GM23338 (cell line): ENCODE data around the gene CBFA2T2. TPM values are rescaled to one million over a fixed set of nuclear protein-coding genes. Genes with fewer than 3 reads are reported as not detected.

Experiments
- ATAC-seq: fragments of 200-7000 bp; cut with Tn5 transposase; 3 replicates; pipeline ENCODE4 v1.9.1; 2020
- DNase-seq: peaks from one replicate; pipeline ENCODE4 v3.0.0-alpha.2; 2015; ENCODE audit warnings: low spot score
- H2AFZ ChIP-seq: fragments of 200-600 bp; sonication (generic); 2 replicates; pipeline ENCODE4 v1.8.0; 2016; ENCODE audit warnings: antibody characterized with exemption, mild to moderate bottlenecking, moderate library complexity
- H3F3A ChIP-seq: fragments of 200-600 bp; sonication (generic); replicated peaks from 2 replicates; pipeline ENCODE4 v1.8.0; 2017; ENCODE audit warnings: antibody characterized with exemption, mixed run types, low read depth
- H3K27ac ChIP-seq: fragments of 200-600 bp; sonication (generic); 2 replicates; pipeline ENCODE4 v1.6.1; 2016; ENCODE audit warnings: low read depth
- H3K27me3 ChIP-seq: fragments of 200-600 bp; sonication (generic); 2 replicates; pipeline ENCODE4 v1.8.0; 2016; ENCODE audit warnings: mild to moderate bottlenecking, mixed run types, moderate library complexity; ENCODE audit not compliant: insufficient read depth
- H3K36me3 ChIP-seq: fragments of 200-600 bp; sonication (generic); 2 replicates; pipeline ENCODE4 v1.8.0; 2016; ENCODE audit warnings: mild to moderate bottlenecking; ENCODE audit not compliant: insufficient read depth
- H3K4me1 ChIP-seq: fragments of 200-600 bp; sonication (generic); 2 replicates; pipeline ENCODE4 v1.8.0; 2016; ENCODE audit warnings: mild to moderate bottlenecking, moderate library complexity; ENCODE audit not compliant: insufficient read depth
- H3K4me2 ChIP-seq: fragments of 200-600 bp; sonication (generic); 2 replicates; pipeline ENCODE4 v1.7.1; 2017; ENCODE audit warnings: mixed run types
- H3K4me3 ChIP-seq: fragments of 200-600 bp; sonication (generic); 2 replicates; pipeline ENCODE4 v1.6.1; 2016; ENCODE audit warnings: mixed run types
- H3K79me2 ChIP-seq: fragments of 200-600 bp; sonication (generic); replicated peaks from 2 replicates; pipeline ENCODE4 v1.8.0; 2017; ENCODE audit warnings: mild to moderate bottlenecking; ENCODE audit not compliant: insufficient read depth
- H3K9me2 ChIP-seq: fragments of 200-600 bp; sonication (generic); 2 replicates; pipeline ENCODE4 v1.8.0; 2017; ENCODE audit not compliant: insufficient read depth
- H4K20me1 ChIP-seq: fragments of 200-600 bp; sonication (generic); replicated peaks from 2 replicates; pipeline ENCODE4 v1.8.0; 2017; ENCODE audit warnings: mild to moderate bottlenecking; ENCODE audit not compliant: insufficient read depth
- H3K27ac Mint-ChIP-seq: 2 replicates; pipeline ENCODE4 v1.8.0; 2020; ENCODE audit warnings: inconsistent platforms, mild to moderate bottlenecking, moderate library complexity, mixed read lengths
- H3K27me3 Mint-ChIP-seq: 3 replicates; pipeline ENCODE4 v1.8.0; 2022; ENCODE audit warnings: low read depth, mild to moderate bottlenecking, moderate library complexity, mixed read lengths, inconsistent platforms; ENCODE audit not compliant: insufficient read depth, poor library complexity
- H3K36me3 Mint-ChIP-seq: 3 replicates; pipeline ENCODE4 v1.8.0; 2021; ENCODE audit warnings: low read depth, mild to moderate bottlenecking, inconsistent platforms, moderate library complexity, mixed read lengths
- H3K4me1 Mint-ChIP-seq: 3 replicates; pipeline ENCODE4 v1.8.0; 2020; ENCODE audit warnings: mild to moderate bottlenecking, inconsistent platforms, mixed read lengths
- H3K4me3 Mint-ChIP-seq: 3 replicates; pipeline ENCODE4 v1.8.0; 2021; ENCODE audit warnings: moderate library complexity, mild to moderate bottlenecking, inconsistent platforms, mixed read lengths
- H3K9me3 Mint-ChIP-seq: 3 replicates; pipeline ENCODE4 v1.8.0; 2020; ENCODE audit warnings: moderate library complexity, mild to moderate bottlenecking, inconsistent platforms, mixed read lengths
- CREB1 ChIP-seq: fragments of 250-450 bp; sonication (Bioruptor Pico); IDR thresholded peaks from 2 replicates; pipeline ENCODE4 v1.5.0; 2020; ENCODE audit warnings: low read depth, mild to moderate bottlenecking, moderate library complexity
- EZH2 ChIP-seq: fragments of 200-600 bp; sonication (generic); IDR thresholded peaks from one replicate; pipeline ENCODE4 v1.8.0; 2017; ENCODE audit warnings: antibody characterized with exemption, mild to moderate bottlenecking, low read depth; ENCODE audit not compliant: unreplicated experiment
- EZH2phosphoT487 ChIP-seq: fragments of 200-600 bp; sonication (generic); IDR thresholded peaks from one replicate; pipeline ENCODE4 v1.8.1; 2018; ENCODE audit warnings: antibody characterized with exemption; ENCODE audit not compliant: unreplicated experiment
- JUNB ChIP-seq: IDR thresholded peaks from one replicate; pipeline ENCODE4 v1.6.1; 2016; ENCODE audit warnings: antibody characterized with exemption; ENCODE audit not compliant: unreplicated experiment
- NANOG ChIP-seq: IDR thresholded peaks from 2 replicates; pipeline ENCODE4 v1.6.1; 2016; ENCODE audit warnings: antibody characterized with exemption, borderline replicate concordance
- POLR2AphosphoS5 ChIP-seq: IDR thresholded peaks from 2 replicates; pipeline ENCODE4 v1.6.1; 2016; ENCODE audit warnings: antibody characterized with exemption, low read depth
- STAT1 ChIP-seq: IDR thresholded peaks from one replicate; pipeline ENCODE4 v1.6.1; 2016; ENCODE audit warnings: antibody characterized with exemption; ENCODE audit not compliant: unreplicated experiment
- ZNF114 ChIP-seq: fragments of 250-450 bp; sonication (Bioruptor Pico); IDR thresholded peaks from 2 replicates; pipeline ENCODE4 v1.5.0; 2020; ENCODE audit warnings: mild to moderate bottlenecking, moderate library complexity
- ZNF331 ChIP-seq: fragments of 250-450 bp; sonication (Bioruptor Pico); IDR thresholded peaks from 2 replicates; pipeline ENCODE4 v1.5.0; 2020; ENCODE audit warnings: low read depth, mild to moderate bottlenecking, moderate library complexity
- polyA plus RNA-seq: library from polyadenylated mRNA; unstranded; fragments of >200 nt; fragmentation: Nextera tagmentation; extraction: Ambion mirVana; gene quantifications from 2 replicates; pipeline ENCODE4 v1.2.1, GENCODE V29; 2016
- total RNA-seq: library from RNA; depleted of rRNA; stranded (reverse); fragments of >200 nt; shearing (Covaris generic); gene quantifications from 2 replicates; pipeline ENCODE4 v1.2.3, GENCODE V29; 2014
- TF ChIP-seq, protein P1 (sequence below): IDR thresholded peaks from 2 replicates; pipeline ENCODE4 v1.6.1; 2016; ENCODE audit warnings: antibody characterized with exemption
- TF ChIP-seq, protein P2 (sequence below): IDR thresholded peaks from one replicate; pipeline ENCODE4 v1.6.1; 2018; ENCODE audit warnings: antibody characterized with exemption; ENCODE audit not compliant: unreplicated experiment
- TF ChIP-seq, protein P3 (sequence below), 2 experiments: fragments of 200-600 bp in 1 of 2; sonication (generic) in 1 of 2; conservative IDR thresholded peaks; 2 replicates each; pipeline versions ENCODE4 v1.5.1 to v1.6.1; 2016 to 2017; ENCODE audit warnings: antibody characterized with exemption in 2 of 2, low read depth in 2 of 2, mild to moderate bottlenecking in 2 of 2, moderate library complexity in 1 of 2

The CBFA2T2 gene
- total and polyA plus RNA-seq, 2 experiments from 2014 or later: 12.7 to 15.8 TPM

DNA sequence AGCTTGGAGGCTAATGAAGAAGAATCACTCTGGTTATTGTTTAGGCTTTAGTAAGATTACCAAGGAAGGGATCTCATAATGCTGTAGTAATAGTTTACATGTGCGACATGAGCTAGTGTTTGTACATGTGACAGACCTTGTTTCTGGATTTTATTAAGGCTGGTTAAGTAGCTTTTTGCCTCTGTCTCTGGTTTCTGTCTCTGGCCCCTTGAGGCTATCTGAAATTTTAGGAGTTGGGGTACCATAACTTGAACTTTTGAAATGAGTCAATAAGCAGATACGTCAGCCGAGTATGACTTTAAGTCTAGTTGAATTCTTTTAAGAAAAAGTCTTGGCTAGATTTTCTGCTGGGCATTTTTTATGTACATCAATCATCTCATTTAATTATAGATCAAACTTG is 9.5 kb downstream of the CBFA2T2 start:
- Histone ChIP-seq H2AFZ (no peak overlapping the region), H3K79me2 (peaks cover 61% of the 10 kb centered on the region), H3K9me2 (no peaks in the 10 kb centered on the region), H3K36me3 (no peaks in the 10 kb centered on the region), H4K20me1 (peaks cover 3% of the 10 kb centered on the region; the same call in 1 of the 2 replicates), H3K4me2 (no peak overlapping the region), H3K27ac (no peak overlapping the region), H3F3A (no peaks in the 10 kb centered on the region), H3K4me1 (0 out of 2 replicates have a peak, but pooled peaks cover 5% of the 10 kb centered on the region), H3K4me3 (no peak overlapping the region), H3K27me3 (no peaks in the 10 kb centered on the region)
- H3K27me3 Mint-ChIP-seq: peaks cover under 1% of the 10 kb centered on the region
- no peak for DNase-seq
- TF ChIP-seq CREB1 (CRISPR knock-in tag) (no peak), NANOG (no peak), STAT1 (no peak), JUNB (no peak), EZH2phosphoT487 (no peak), EZH2 (no peak)
- TF ChIP-seq, protein P1, sequence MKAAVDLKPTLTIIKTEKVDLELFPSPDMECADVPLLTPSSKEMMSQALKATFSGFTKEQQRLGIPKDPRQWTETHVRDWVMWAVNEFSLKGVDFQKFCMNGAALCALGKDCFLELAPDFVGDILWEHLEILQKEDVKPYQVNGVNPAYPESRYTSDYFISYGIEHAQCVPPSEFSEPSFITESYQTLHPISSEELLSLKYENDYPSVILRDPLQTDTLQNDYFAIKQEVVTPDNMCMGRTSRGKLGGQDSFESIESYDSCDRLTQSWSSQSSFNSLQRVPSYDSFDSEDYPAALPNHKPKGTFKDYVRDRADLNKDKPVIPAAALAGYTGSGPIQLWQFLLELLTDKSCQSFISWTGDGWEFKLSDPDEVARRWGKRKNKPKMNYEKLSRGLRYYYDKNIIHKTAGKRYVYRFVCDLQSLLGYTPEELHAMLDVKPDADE: no peak
- TF ChIP-seq, protein P2, sequence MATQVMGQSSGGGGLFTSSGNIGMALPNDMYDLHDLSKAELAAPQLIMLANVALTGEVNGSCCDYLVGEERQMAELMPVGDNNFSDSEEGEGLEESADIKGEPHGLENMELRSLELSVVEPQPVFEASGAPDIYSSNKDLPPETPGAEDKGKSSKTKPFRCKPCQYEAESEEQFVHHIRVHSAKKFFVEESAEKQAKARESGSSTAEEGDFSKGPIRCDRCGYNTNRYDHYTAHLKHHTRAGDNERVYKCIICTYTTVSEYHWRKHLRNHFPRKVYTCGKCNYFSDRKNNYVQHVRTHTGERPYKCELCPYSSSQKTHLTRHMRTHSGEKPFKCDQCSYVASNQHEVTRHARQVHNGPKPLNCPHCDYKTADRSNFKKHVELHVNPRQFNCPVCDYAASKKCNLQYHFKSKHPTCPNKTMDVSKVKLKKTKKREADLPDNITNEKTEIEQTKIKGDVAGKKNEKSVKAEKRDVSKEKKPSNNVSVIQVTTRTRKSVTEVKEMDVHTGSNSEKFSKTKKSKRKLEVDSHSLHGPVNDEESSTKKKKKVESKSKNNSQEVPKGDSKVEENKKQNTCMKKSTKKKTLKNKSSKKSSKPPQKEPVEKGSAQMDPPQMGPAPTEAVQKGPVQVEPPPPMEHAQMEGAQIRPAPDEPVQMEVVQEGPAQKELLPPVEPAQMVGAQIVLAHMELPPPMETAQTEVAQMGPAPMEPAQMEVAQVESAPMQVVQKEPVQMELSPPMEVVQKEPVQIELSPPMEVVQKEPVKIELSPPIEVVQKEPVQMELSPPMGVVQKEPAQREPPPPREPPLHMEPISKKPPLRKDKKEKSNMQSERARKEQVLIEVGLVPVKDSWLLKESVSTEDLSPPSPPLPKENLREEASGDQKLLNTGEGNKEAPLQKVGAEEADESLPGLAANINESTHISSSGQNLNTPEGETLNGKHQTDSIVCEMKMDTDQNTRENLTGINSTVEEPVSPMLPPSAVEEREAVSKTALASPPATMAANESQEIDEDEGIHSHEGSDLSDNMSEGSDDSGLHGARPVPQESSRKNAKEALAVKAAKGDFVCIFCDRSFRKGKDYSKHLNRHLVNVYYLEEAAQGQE: no peak
- no peak for ATAC-seq
- H3K27ac Mint-ChIP-seq: no peak overlapping the region
- no peaks in the 10 kb centered on the region for H3K36me3 Mint-ChIP-seq
- peaks cover 5% of the 10 kb centered on the region; the same call in 2 of the 3 replicates for H3K4me1 Mint-ChIP-seq
- H3K4me3 Mint-ChIP-seq: no peak overlapping the region
- H3K9me3 Mint-ChIP-seq: no peaks in the 10 kb centered on the region

DNA sequence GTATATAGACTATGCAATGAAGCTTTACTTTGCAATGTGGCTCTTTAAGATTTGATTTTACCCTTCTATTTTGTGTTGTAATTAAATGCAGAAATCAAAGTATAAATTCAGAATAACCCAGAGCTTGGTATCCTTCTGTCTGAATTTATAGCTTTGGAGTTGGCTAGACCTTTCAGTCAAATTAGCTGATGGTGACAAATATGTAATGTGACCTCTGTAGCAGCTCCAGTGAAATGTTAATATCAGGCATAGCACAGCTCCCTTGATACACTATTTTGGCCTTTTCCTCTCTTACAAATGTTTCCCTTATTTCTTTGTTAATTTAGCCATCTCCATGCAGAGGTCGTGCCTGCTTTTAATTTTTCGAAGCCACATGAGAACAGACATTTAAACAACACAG is 11.1 kb downstream of the CBFA2T2 start:
- DNase-seq: no peak
- H3K36me3 ChIP-seq: no peaks in the 10 kb centered on the region
- no peak for ATAC-seq
- no peaks in the 10 kb centered on the region for H3K27me3 ChIP-seq
- Mint-ChIP-seq H3K27ac (no peak overlapping the region), H3K4me1 (peaks cover 5% of the 10 kb centered on the region; the same call in 2 of the 3 replicates), H3K27me3 (no peaks in the 10 kb centered on the region), H3K9me3 (no peaks in the 10 kb centered on the region), H3K4me3 (no peak overlapping the region), H3K36me3 (no peaks in the 10 kb centered on the region)
- 0 out of 2 replicates have a peak, but pooled peaks cover 5% of the 10 kb centered on the region for H3K4me1 ChIP-seq
- H2AFZ ChIP-seq: no peak overlapping the region
- no peak overlapping the region for H3K27ac ChIP-seq
- H3K79me2 ChIP-seq: peaks cover 57% of the 10 kb centered on the region
- H3K9me2 ChIP-seq: no peaks in the 10 kb centered on the region
- H3K4me2 ChIP-seq: no peak overlapping the region
- no peaks in the 10 kb centered on the region; the same call in 1 of the 2 replicates for H4K20me1 ChIP-seq
- no peak overlapping the region for H3K4me3 ChIP-seq
- no peaks in the 10 kb centered on the region for H3F3A ChIP-seq
- TF ChIP-seq, protein P3, sequence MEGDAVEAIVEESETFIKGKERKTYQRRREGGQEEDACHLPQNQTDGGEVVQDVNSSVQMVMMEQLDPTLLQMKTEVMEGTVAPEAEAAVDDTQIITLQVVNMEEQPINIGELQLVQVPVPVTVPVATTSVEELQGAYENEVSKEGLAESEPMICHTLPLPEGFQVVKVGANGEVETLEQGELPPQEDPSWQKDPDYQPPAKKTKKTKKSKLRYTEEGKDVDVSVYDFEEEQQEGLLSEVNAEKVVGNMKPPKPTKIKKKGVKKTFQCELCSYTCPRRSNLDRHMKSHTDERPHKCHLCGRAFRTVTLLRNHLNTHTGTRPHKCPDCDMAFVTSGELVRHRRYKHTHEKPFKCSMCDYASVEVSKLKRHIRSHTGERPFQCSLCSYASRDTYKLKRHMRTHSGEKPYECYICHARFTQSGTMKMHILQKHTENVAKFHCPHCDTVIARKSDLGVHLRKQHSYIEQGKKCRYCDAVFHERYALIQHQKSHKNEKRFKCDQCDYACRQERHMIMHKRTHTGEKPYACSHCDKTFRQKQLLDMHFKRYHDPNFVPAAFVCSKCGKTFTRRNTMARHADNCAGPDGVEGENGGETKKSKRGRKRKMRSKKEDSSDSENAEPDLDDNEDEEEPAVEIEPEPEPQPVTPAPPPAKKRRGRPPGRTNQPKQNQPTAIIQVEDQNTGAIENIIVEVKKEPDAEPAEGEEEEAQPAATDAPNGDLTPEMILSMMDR (conservative IDR thresholded peaks at IDR 0.05; ENCODE audit: low read depth in 2 of 2): no peak
- TF ChIP-seq JUNB (no peak), POLR2AphosphoS5 (no peak), CREB1 (CRISPR knock-in tag) (no peak), STAT1 (no peak), EZH2phosphoT487 (no peak), ZNF114 (CRISPR knock-in tag) (no peak), ZNF331 (CRISPR knock-in tag) (no peak)
- TF ChIP-seq, protein P1: no peak
